Activated CD4-positive, alpha-beta T cell treated with anti-CD3 and anti-CD28 coated beads, Interleukin-2, amount 10 ng/mL, durations not matched to agents 7 days and 5 days (primary cell): ENCODE results near the gene PCDH19. TPM values are rescaled to one million over a fixed set of nuclear protein-coding genes. Genes with fewer than 3 reads are reported as not detected.

ENCODE experiments used
- CTCF ChIA-PET: fragments of 350-600 bp; sonication (Branson Sonifier 250); formaldehyde crosslinking; loops from one replicate; lab custom pipeline; 2021; ENCODE audit warnings: antibody characterized with exemption; lab: Charles Lee
- POLR2A ChIA-PET: fragments of 350-600 bp; sonication (Branson Sonifier 250); formaldehyde crosslinking; loops from one replicate; lab custom pipeline; 2021; ENCODE audit warnings: antibody characterized with exemption; lab: Charles Lee
- DNase-seq: peaks from one replicate; pipeline ENCODE4 v3.0.0-alpha.2; 2020
- H3K27ac Mint-ChIP-seq: one replicate; pipeline ENCODE4 v1.8.0; 2021; ENCODE audit warnings: mild to moderate bottlenecking, moderate library complexity, mixed read lengths
- H3K27me3 Mint-ChIP-seq: one replicate; pipeline ENCODE4 v1.8.0; 2021; ENCODE audit warnings: mixed read lengths
- H3K36me3 Mint-ChIP-seq: one replicate; pipeline ENCODE4 v1.8.0; 2021; ENCODE audit warnings: low read depth, mixed read lengths
- H3K4me1 Mint-ChIP-seq: one replicate; pipeline ENCODE4 v1.8.0; 2021; ENCODE audit warnings: mixed read lengths
- H3K4me3 Mint-ChIP-seq: one replicate; pipeline ENCODE4 v1.8.0; 2021; ENCODE audit warnings: mild to moderate bottlenecking, moderate library complexity, mixed read lengths
- H3K9me3 Mint-ChIP-seq: one replicate; pipeline ENCODE4 v1.8.0; 2021; ENCODE audit warnings: mixed read lengths
- total RNA-seq, 2 experiments: library from RNA; stranded (reverse); gene quantifications; one replicate each; pipeline ENCODE4 v1.2.3, GENCODE V29; 2021

PCDH19 gene
- total RNA-seq, 2 experiments from 2014 or later: not detected

DNA sequence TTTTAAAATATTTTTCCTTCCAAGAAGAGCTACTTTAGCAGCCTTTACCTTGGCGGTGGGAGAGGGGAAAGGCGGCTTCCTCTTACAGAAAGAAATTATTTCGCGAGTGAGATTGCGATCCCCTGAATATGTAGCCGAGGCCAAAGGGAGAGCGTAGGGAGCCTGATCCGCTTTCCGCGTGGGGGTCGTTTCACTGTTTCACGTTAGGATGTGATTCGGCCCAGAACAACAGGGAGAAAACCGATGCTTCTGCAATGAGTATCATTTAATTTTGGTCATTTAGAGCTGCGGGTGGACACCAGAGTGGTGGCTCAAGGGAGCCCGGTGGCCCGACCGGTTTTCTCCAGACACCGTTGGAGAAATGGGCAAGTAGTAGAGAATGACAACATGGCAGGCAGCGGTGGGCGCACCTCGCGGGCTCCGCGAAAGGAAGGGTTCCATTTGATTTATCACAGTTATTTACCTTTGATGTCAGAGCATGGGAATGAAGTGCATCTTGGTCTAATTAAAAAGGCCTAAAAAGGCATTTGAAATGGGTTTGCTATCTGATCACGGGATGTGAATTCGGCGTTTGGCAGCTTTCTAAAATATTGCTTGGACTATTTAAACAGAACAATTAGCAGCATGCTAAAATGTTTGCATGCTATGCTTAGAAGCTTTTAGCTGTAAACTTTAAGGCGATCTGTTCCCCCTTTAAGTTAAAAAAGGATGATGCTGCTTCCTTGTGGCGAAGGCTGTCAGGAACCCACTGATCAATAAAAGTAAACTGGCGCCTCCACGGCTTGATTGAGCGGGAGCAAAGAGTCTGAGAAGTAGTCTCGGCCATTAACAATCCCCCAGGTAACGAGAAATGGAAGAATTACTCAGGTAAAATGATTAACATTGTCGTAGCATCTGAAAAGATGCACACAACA is 2.0 kb upstream of the PCDH19 start:
- Mint-ChIP-seq H3K4me1 (peaks cover 4% of the 10 kb centered on the region), H3K36me3 (peaks cover 1% of the 10 kb centered on the region), H3K9me3 (no peaks in the 10 kb centered on the region), H3K27me3 (peaks cover 49% of the 10 kb centered on the region), H3K27ac (no peak overlapping the region), H3K4me3 (no peak overlapping the region)
- ChIA-PET POLR2A (no interaction called here), CTCF (interaction anchor here (0.6 kb wide), 1 partner anchor 1090 kb away, joined by 4 read pairs; no protein-coding TSS in a partner anchor)
- no peak for DNase-seq

DNA sequence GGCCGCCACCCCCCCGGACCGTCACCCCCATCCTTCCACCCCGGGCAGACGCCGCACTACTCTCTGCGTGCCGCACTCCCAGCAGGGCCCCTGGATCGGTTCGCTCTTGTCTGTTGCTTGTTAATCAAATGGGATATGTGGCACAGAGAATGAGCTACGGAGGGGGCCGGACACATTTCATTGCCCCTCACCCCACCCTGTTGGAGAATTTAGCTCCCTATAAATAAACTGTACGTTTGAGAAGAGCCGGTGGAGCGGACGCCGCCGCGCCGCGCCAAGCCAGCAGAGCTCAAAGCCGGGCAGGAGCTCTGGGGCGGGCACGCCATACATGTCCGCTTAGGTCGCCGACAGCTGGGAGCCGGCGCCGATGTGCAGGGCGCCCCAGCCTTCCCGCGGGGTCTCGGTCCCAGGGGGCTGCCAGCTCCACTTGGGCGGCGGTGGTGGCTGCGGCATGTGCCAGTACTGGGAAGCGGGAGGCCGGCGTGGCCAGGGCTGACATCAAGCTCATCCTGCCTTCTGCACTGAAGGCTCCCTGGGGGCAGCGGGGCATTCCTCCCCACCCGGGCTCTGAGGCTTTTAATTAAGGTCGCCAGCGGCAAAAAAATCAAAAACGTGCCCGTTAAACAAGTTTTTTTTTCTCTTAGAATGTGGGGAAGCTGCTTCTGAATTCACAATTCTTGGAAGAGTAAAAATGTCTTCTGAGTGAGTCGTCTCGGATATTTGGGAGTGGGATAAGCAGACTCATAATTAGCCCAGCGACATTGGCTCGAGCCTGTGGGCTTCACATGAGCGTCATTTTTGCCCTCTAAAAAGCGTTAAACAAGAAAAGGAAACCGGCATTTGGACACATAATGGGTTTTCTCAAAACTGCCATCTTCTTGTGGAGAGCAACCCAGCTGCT is 1.1 kb upstream of the PCDH19 start:
- Mint-ChIP-seq H3K36me3 (peaks cover 1% of the 10 kb centered on the region), H3K9me3 (no peaks in the 10 kb centered on the region), H3K4me3 (no peak overlapping the region), H3K27ac (no peak overlapping the region), H3K27me3 (peaks cover 58% of the 10 kb centered on the region), H3K4me1 (peaks cover 4% of the 10 kb centered on the region)
- CTCF ChIA-PET: no interaction called here
- POLR2A ChIA-PET: no interaction called here
- DNase-seq: no peak

GRCh38 chrX:100408713-100409609 is 1.1 kb downstream of the PCDH19 start:
- DNase-seq: no peak
- Mint-ChIP-seq H3K27me3 (peaks cover 63% of the 10 kb centered on the region), H3K36me3 (peaks cover 1% of the 10 kb centered on the region), H3K9me3 (no peaks in the 10 kb centered on the region), H3K4me1 (peaks cover 4% of the 10 kb centered on the region), H3K27ac (no peak overlapping the region), H3K4me3 (no peak overlapping the region)
- POLR2A ChIA-PET: no interaction called here
- CTCF ChIA-PET: no interaction called here

DNA sequence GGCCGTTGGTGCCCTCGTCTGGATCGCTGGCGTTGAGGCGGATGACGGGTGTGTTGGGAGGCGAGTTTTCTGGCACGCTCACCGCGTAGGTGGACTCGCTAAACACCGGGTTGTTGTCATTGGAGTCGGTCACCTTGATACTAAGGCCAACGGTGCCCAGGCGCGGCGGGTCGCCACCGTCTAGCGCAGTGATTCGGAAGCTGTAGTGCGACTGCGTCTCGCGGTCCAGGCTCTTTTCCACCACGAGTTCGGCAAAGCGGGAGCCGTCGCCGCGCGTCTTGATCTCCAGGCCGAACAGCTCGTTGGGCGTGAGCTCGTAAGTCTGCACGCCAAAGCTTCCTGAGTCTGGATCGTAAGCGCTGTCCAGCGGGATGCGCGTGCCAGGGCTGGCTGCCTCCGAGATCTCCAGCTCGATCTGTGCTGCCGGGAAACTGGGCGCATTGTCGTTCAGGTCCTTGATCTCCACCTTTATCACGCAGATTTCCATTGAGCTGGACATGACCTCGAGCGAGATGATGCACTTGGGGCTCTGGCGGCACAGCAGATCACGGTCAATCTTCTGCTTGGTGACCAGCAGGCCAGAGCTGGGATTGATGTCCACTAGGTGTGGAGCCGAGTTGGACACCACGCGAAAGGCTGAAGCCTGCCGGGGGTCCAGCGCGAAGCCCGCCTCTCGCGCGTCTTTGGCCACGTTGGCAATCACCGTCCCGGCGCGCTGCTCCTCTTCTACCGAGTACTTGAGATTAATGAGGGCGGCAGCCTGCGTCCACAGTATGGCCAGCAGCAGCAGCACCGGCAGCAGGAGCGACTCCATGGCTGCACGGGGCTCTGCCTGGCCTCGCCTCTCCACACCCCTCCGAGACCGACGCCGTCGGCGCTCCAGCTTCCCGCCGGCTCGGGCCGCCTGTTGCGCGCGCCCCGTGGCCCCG is 2.0 kb downstream of the PCDH19 start:
- Mint-ChIP-seq H3K27me3 (peaks cover 64% of the 10 kb centered on the region), H3K36me3 (peaks cover 1% of the 10 kb centered on the region), H3K4me1 (peaks cover 3% of the 10 kb centered on the region), H3K27ac (peak overlapping the region; percentile 41), H3K9me3 (no peaks in the 10 kb centered on the region), H3K4me3 (no peak overlapping the region)
- ChIA-PET CTCF (no interaction called here), POLR2A (no interaction called here)
- no peak for DNase-seq

DNA sequence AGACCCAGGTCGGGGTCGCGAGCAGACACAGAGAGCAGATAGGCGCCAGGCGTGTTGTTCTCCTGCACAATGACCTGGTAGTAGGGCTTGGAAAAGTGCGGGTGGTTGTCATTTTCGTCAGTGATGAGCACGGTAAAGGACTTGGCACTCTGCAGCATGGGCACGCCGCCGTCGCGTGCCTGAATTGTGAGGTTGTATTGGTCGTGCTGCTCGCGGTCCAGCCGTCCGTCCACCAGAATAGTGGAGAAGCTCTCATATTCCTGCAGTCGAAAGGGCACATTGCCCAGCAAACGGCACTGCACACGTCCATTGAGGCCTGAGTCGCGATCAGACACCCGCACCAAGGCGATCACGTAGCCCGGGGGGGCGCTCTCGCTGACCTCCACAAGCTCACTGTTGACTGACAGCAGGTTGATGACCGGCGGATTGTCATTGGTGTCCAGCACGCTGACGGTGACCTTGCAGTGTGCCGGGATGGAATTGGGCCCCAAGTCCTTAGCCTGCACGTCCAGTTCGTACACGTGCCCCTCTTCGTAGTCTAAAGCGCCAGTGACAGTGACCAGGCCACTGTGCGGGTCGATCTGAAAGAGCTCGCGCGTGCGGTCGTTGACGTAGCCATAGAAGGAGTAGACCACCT is 2.8 kb downstream of the PCDH19 start:
- Mint-ChIP-seq H3K9me3 (no peaks in the 10 kb centered on the region), H3K27me3 (peaks cover 56% of the 10 kb centered on the region), H3K27ac (no peak overlapping the region), H3K4me1 (peaks cover 2% of the 10 kb centered on the region), H3K4me3 (no peak overlapping the region), H3K36me3 (peaks cover 1% of the 10 kb centered on the region)
- CTCF ChIA-PET: no interaction called here
- POLR2A ChIA-PET: no interaction called here
- DNase-seq: no peak

DNA sequence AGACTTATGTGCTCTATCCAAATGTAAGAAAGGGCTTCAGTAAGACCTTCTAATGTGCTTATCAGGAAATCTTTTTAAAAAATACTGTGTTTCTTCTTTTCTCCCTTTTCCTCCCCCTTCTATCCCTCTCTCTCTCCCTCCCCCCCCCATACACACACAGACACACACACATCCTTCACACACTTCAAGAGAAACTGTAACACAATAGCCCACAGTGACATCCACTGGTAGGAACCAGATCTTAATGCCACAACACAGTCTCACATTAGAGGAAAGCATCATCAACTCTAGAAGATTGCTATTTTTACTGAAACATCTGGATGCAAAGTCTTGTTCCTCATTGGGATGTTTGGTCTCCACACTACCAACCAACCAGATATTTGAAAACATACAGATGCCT is 4.6 kb downstream of the PCDH19 start:
- peaks cover 42% of the 10 kb centered on the region for H3K27me3 Mint-ChIP-seq
- ChIA-PET POLR2A (no interaction called here), CTCF (no interaction called here)
- no peaks in the 10 kb centered on the region for H3K9me3 Mint-ChIP-seq
- no peak overlapping the region for H3K27ac Mint-ChIP-seq
- no peak overlapping the region for H3K4me3 Mint-ChIP-seq
- peaks cover 2% of the 10 kb centered on the region for H3K4me1 Mint-ChIP-seq
- peaks cover 1% of the 10 kb centered on the region for H3K36me3 Mint-ChIP-seq
- no peak for DNase-seq

GRCh38 chrX:100404851-100405250 is 5.2 kb downstream of the PCDH19 start:
- ChIA-PET CTCF (no interaction called here), POLR2A (no interaction called here)
- Mint-ChIP-seq H3K27me3 (peaks cover 41% of the 10 kb centered on the region), H3K4me1 (peaks cover 2% of the 10 kb centered on the region), H3K36me3 (peaks cover 1% of the 10 kb centered on the region), H3K9me3 (no peaks in the 10 kb centered on the region), H3K4me3 (no peak overlapping the region), H3K27ac (no peak overlapping the region)
- no peak for DNase-seq

DNA sequence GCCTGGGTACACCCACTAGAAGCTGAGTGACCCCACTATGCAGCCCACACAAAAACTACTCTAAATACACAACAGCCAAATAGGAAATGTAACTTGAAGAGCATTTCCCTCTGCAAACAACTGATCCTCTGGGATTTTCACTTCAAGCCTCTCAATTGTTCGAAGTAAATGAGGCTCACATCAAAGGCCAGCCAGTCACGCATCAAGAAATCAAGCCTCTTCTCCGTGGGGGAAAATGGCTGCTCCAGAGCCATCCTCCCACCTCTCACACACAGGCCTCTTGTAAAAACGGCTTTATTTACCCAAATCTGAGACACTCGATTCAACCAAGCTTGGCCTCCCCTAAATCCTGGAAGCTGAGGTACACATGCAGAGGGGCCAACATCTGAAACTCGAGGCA is 14.3 kb downstream of the PCDH19 start:
- Mint-ChIP-seq H3K9me3 (no peaks in the 10 kb centered on the region), H3K4me3 (no peak overlapping the region), H3K36me3 (no peaks in the 10 kb centered on the region), H3K4me1 (no peaks in the 10 kb centered on the region), H3K27ac (no peak overlapping the region), H3K27me3 (no peaks in the 10 kb centered on the region)
- POLR2A ChIA-PET: no interaction called here
- DNase-seq: no peak
- CTCF ChIA-PET: interaction anchor here (0.6 to 0.9 kb wide), 2 partner anchors 213 to 239 kb away, joined by 3 to 4 read pairs; no protein-coding TSS in a partner anchor

- H3K4me3 Mint-ChIP-seq: no peak overlapping the region
- no peaks in the 10 kb centered on the region for H3K36me3 Mint-ChIP-seq
- ChIA-PET POLR2A (no interaction called here), CTCF (no interaction called here)
- DNase-seq: no peak
- H3K27me3 Mint-ChIP-seq: no peaks in the 10 kb centered on the region
- H3K27ac Mint-ChIP-seq: no peak overlapping the region
- H3K9me3 Mint-ChIP-seq: no peaks in the 10 kb centered on the region
- H3K4me1 Mint-ChIP-seq: no peaks in the 10 kb centered on the region
Measured at GRCh38 chrX:100381619-100382018, 28.5 kb downstream of the PCDH19 start.

GRCh38 chrX:100379388-100379986 is 30.6 kb downstream of the PCDH19 start:
- Mint-ChIP-seq H3K4me3 (no peak overlapping the region), H3K27ac (no peak overlapping the region), H3K27me3 (no peaks in the 10 kb centered on the region), H3K9me3 (no peaks in the 10 kb centered on the region), H3K4me1 (no peaks in the 10 kb centered on the region), H3K36me3 (no peaks in the 10 kb centered on the region)
- no peak for DNase-seq
- CTCF ChIA-PET: no interaction called here
- POLR2A ChIA-PET: no interaction called here

DNA sequence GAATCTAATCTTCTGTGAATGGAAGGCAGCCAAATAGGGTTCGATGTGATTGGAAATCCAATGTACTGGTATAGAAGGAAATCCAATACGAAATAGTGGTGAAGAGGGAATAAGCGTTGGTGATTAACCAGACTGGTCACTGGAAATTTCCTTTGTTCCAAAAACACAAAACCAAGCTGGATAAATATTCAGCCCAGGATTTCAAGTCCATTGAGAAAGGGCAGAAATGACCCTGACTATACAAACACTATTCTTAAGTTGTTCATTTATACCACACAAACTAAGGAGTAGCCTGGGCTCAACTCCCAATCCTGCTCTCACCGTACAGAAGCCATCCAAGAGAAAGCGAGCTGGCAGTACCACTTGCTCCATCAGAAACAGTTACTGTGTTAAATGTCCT is 32.2 kb downstream of the PCDH19 start:
- CTCF ChIA-PET: no interaction called here
- no peaks in the 10 kb centered on the region for H3K4me1 Mint-ChIP-seq
- no peak overlapping the region for H3K4me3 Mint-ChIP-seq
- no peak overlapping the region for H3K27ac Mint-ChIP-seq
- POLR2A ChIA-PET: no interaction called here
- no peaks in the 10 kb centered on the region for H3K36me3 Mint-ChIP-seq
- no peaks in the 10 kb centered on the region for H3K9me3 Mint-ChIP-seq
- no peak for DNase-seq
- no peaks in the 10 kb centered on the region for H3K27me3 Mint-ChIP-seq
